NCI-H345 treated with DMSO at 0.1 percent for 48 hours (cell line): ENCODE results near the gene CALM3.
A peak's percentile ranks its signal among the peaks of the same experiment; 100 is the strongest.

Experiments
- DNase-seq: peaks from one replicate; lab custom pipeline; 2025; ENCODE audit not compliant: unreplicated experiment; lab: John Stamatoyannopoulos, UW

CALM3 gene

GRCh38 chr19:46634656-46635218 is 33.6 kb downstream of the CALM3 start:
- peak; percentile 33 for DNase-seq

- no peak for DNase-seq
Observed at GRCh38 chr19:46635920-46636761, 35.0 kb downstream of the CALM3 start, which contains the start of gene GNG8. Gene GNG8, minus strand, starts transcription at chr19:46636202. Its CDS starts 1,520 bp downstream, at chr19:46634682.

DNA sequence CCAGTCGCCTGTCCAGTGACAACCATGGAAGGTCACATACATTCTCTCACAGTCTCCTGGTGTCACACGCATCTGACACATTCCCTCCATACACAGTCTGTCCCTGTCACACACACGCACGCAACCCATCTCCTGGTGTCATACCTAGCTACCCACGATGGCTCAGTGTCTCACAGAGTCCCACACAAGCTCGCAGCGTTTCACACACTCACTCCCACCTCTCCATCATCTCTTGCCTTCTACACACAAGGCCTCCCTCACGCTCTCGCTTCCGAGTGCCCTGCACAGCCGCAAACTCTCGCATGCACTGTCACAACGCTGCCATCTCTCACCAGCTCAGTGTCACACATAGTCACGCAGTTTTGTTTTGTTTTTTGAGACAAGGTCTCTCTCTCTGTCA is 36.1 kb downstream of the CALM3 start:
- no peak for DNase-seq

DNA sequence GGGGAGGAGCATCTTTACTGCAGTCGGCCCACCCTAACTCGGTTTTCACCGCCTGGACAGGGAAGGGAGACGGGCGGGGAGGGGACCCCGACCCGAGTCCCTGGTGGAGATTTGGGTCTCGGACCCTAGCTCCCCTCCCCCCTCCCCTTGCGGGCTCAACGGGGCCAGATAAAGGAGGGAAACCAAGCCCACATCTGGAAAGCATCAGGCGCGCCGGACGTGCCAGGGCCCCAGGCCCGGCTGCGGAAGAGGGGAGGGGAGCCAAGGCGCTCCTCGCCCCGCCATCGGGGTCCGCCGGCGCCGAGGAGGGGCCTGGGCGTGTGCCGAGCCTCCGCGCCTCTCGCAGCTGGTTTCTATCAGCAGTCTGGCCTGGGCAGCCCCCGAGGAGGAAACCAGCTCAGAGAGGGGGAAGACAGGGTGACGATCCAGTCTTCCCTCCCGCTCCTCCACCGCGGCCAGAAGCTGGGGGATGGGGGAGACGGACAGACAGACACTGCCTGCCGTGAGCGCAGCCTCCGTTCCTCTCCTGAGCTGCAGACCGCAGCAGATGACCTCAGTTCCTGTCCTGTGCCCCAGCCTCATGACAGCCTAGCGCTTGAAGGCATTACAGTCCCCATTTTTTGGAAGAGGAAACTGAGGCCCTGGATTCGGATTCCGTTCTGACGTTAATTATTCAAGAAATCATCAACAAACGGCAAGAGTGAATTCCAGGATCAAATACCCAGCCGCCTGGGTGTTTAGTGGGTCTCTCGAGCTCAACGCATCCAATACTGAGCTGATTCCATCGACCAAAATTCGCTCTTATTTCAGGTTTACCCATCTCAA is 38.4 kb downstream of the CALM3 start:
- no peak for DNase-seq

- no peak for DNase-seq
Observed at GRCh38 chr19:46640656-46641055, 39.5 kb downstream of the CALM3 start.

- no peak for DNase-seq
Observed at GRCh38 chr19:46644720-46645119, 43.6 kb downstream of the CALM3 start.

DNA sequence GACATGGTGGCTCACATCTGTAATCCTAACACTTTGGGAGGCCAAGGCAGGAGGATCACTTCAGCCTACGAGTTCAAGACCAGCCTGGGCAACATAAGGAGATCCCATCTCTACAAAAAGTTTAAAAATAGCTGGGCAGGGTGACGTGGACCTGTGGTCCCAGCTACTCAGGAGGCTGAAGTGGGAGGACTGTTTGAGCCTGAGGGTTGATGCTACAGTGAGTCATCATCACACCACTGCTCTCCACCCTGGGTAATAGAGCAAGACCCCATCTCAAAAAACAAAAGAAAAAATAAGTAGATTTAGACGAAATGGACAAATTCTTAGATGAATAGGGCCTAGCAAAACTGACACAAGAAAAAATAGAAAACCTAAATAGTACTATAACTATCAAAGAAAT is 45.3 kb downstream of the CALM3 start:
- no peak for DNase-seq

GRCh38 chr19:46648060-46648960 is 47.2 kb downstream of the CALM3 start:
- no peak for DNase-seq

GRCh38 chr19:46648961-46649960 is 48.1 kb downstream of the CALM3 start:
- no peak for DNase-seq

- no peak for DNase-seq
Observed at GRCh38 chr19:46650445-46650844, 49.3 kb downstream of the CALM3 start.

GRCh38 chr19:46654621-46655152 is 53.6 kb downstream of the CALM3 start:
- no peak for DNase-seq

DNA sequence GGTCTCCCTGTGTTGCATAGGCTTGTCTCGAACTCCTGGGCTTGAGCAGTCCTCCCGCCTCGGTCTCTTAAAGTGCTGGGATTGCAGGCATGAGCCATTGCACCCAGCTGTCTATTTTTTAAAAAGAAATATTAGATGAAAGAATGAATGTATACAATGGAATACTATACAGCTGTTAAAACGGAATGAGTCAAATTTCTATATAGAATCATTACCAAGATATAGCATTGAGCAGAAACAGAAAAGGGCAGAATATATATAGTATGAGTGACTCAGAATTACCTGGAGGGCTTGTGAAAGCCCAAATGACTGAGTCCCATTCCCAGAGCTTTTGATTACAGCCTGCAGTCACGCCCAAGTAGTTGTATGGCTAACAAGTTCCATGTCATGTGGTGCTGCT is 55.4 kb downstream of the CALM3 start:
- no peak for DNase-seq

DNA sequence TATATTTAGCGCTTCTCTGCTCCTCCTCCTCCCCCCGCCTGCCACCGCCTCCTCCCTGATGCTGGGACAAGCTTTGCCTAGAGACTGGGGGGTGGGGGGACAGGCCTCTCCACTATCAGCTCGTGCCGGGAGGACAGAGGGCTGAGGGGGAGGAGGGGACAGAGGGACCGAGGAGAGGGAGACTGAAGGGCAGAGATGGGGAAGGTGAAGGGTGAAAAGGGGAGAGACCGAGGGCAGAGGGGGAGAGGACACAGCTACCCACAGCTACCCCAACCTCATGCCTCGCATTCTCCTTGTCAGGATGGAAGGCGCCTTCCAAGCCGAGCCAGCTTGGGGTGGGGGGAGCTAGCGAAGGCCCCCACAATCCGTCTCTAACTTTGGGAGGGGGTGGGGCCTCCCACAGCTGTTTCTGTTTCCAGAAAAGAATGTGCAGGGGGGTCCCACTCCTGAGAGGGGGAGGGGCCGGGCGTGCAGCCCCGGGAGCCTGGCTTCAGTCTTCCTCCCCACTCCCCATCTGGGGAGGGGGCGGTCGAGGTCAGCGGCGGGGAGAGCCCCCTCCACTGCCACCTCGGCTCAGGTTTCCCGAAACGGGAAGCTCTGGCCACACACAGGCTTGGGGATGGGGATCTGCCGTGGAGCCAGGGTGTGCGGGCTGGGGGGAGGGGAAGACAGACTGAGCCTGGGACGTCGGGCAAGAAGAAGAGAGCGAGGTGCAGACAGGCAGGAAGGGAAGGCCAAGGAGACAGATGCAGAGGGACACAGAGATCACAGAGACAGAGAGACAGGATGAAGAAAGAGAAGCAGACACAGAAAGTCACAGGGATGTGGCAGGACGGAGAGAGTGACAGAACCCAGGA is 58.2 kb downstream of the CALM3 start:
- no peak for DNase-seq

GRCh38 chr19:46660008-46660517 is 58.9 kb downstream of the CALM3 start:
- no peak for DNase-seq
